Smooth muscle cell of the brain vasculature (primary cell): ENCODE results near the gene ANKRD37.

Experiments used
- DNase-seq: peaks from one replicate; pipeline ENCODE4 v3.0.0-alpha.2; 2012; ENCODE audit warnings: low read depth, low spot score

ANKRD37 gene

GRCh38 chr4:185379326-185380295 lies 17.0 kb upstream of the ANKRD37 start:
- no peak for DNase-seq

GRCh38 chr4:185380320-185380719 lies 16.3 kb upstream of the ANKRD37 start:
- DNase-seq: no peak

- DNase-seq: no peak
These were observed 15.1 kb upstream of the ANKRD37 start for GRCh38 chr4:185381288-185382196.

GRCh38 chr4:185382754-185383153 lies 13.9 kb upstream of the ANKRD37 start:
- DNase-seq: no peak

GRCh38 chr4:185383451-185383850 lies 13.2 kb upstream of the ANKRD37 start:
- no peak for DNase-seq

- no peak for DNase-seq
These were observed 12.6 kb upstream of the ANKRD37 start for GRCh38 chr4:185384061-185384460.

- DNase-seq: no peak
These were observed 11.7 kb upstream of the ANKRD37 start for GRCh38 chr4:185384930-185385331.

GRCh38 chr4:185387957-185388356 lies 8.7 kb upstream of the ANKRD37 start:
- no peak for DNase-seq

- DNase-seq: no peak
These were observed 5.7 kb upstream of the ANKRD37 start for GRCh38 chr4:185390941-185391340.

- no peak for DNase-seq
These were observed 4.5 kb upstream of the ANKRD37 start for GRCh38 chr4:185392156-185392555.

GRCh38 chr4:185394568-185395237 lies 1.9 kb upstream of the ANKRD37 start:
- DNase-seq: no peak

GRCh38 chr4:185395238-185395955 lies 1.2 kb upstream of the ANKRD37 start, which contains the start of gene LRP2BP:
Gene LRP2BP (minus strand): TSS chr4:185395924. CDS start chr4:185378186, 17,738 bp downstream.
- DNase-seq: peak; percentile 72

GRCh38 chr4:185395956-185396723 lies 501 bp upstream of the ANKRD37 start:
- peak; percentile 89 for DNase-seq

- no peak for DNase-seq
These were observed 2.0 kb downstream of the ANKRD37 start for GRCh38 chr4:185398618-185399017.

- no peak for DNase-seq
These were observed 2.8 kb downstream of the ANKRD37 start for GRCh38 chr4:185399466-185399865.

- no peak for DNase-seq
These were observed 7.4 kb downstream of the ANKRD37 start for GRCh38 chr4:185404031-185404430.

- DNase-seq: no peak
These were observed 8.8 kb downstream of the ANKRD37 start for GRCh38 chr4:185405296-185405999.

- no peak for DNase-seq
These were observed 11.8 kb downstream of the ANKRD37 start for GRCh38 chr4:185408432-185408831.

- no peak for DNase-seq
These were observed 15.2 kb downstream of the ANKRD37 start for GRCh38 chr4:185411849-185412248.

- no peak for DNase-seq
These were observed 15.8 kb downstream of the ANKRD37 start for GRCh38 chr4:185412412-185412811.
